Karpas-422 (cell line): ENCODE data around the gene XAB2. TPM values are rescaled to one million over a fixed set of nuclear protein-coding genes. Genes with fewer than 3 reads are reported as not detected.
A peak's percentile ranks its signal among the peaks of the same experiment; 100 is the strongest.

Experiments
- DNase-seq: peaks from one replicate; pipeline ENCODE4 v3.0.0-alpha.2; 2015
- H2AFZ ChIP-seq: fragments of 200-600 bp; sonication (generic); 2 replicates; pipeline ENCODE4 v1.6.1; 2014; ENCODE audit warnings: antibody characterized with exemption, low read length, mixed read lengths
- H3K27ac ChIP-seq: fragments of 200-600 bp; sonication (generic); 2 replicates; pipeline ENCODE4 v1.5.1; 2014; ENCODE audit warnings: mild to moderate bottlenecking, low read length, moderate library complexity
- H3K27me3 ChIP-seq: fragments of 200-600 bp; sonication (generic); 2 replicates; pipeline ENCODE4 v1.6.1; 2014; ENCODE audit warnings: low read length, mixed read lengths
- H3K36me3 ChIP-seq: fragments of 200-600 bp; sonication (generic); 2 replicates; pipeline ENCODE4 v1.6.1; 2014; ENCODE audit warnings: low read length, mixed read lengths; ENCODE audit not compliant: insufficient read depth
- H3K4me1 ChIP-seq: fragments of 200-600 bp; sonication (generic); 2 replicates; pipeline ENCODE4 v1.6.1; 2014; ENCODE audit warnings: mild to moderate bottlenecking, low read length, mixed read lengths
- H3K4me2 ChIP-seq: fragments of 200-600 bp; sonication (generic); 2 replicates; pipeline ENCODE4 v1.6.1; 2014; ENCODE audit warnings: low read length, low read depth, mild to moderate bottlenecking; ENCODE audit not compliant: poor library complexity, severe bottlenecking
- H3K4me3 ChIP-seq: fragments of 200-600 bp; sonication (generic); 2 replicates; pipeline ENCODE4 v1.5.1; 2014; ENCODE audit warnings: mild to moderate bottlenecking, antibody characterized with exemption, low read length, mixed read lengths
- H3K79me2 ChIP-seq: fragments of 200-600 bp; sonication (generic); 2 replicates; pipeline ENCODE4 v1.6.1; 2014; ENCODE audit warnings: mild to moderate bottlenecking, low read length, mixed read lengths
- H3K9ac ChIP-seq: fragments of 200-600 bp; sonication (generic); 2 replicates; pipeline ENCODE4 v1.6.0; 2014; ENCODE audit warnings: low read length
- H3K9me2 ChIP-seq: fragments of 200-600 bp; sonication (generic), shearing (Covaris generic); replicated peaks from 2 replicates; pipeline ENCODE4 v1.6.0; 2014; ENCODE audit warnings: mild to moderate bottlenecking, low read length, moderate library complexity; ENCODE audit not compliant: insufficient read depth
- H3K9me3 ChIP-seq: fragments of 300-700, 200-600 bp; sonication (generic); 2 replicates; pipeline ENCODE4 v1.6.1; 2014; ENCODE audit warnings: low read length, mixed read lengths
- H4K20me1 ChIP-seq: fragments of 200-600 bp; sonication (generic); 2 replicates; pipeline ENCODE4 v1.6.1; 2014; ENCODE audit warnings: mild to moderate bottlenecking, antibody characterized with exemption, low read length, low read depth; ENCODE audit not compliant: insufficient read depth
- total RNA-seq: library from RNA; depleted of rRNA; stranded (reverse); fragments of >200 nt; shearing (Covaris generic); gene quantifications from 2 replicates; pipeline ENCODE4 v1.2.3, GENCODE V29; 2014; ENCODE audit warnings: low replicate concordance

XAB2 gene
- total RNA-seq, 1 experiment from 2014 or later = 20.2 TPM

- H3K9me2 ChIP-seq = no peaks in the 10 kb centered on the region
- H4K20me1 ChIP-seq = no peaks in the 10 kb centered on the region
- no peaks in the 10 kb centered on the region for H3K79me2 ChIP-seq
- no peaks in the 10 kb centered on the region for H3K9me3 ChIP-seq
- H3K36me3 ChIP-seq = no peaks in the 10 kb centered on the region
- no peak for DNase-seq
- H3K27me3 ChIP-seq = no peaks in the 10 kb centered on the region
- H2AFZ ChIP-seq = no peak overlapping the region
- no peaks in the 10 kb centered on the region for H3K4me1 ChIP-seq
- no peak overlapping the region for H3K9ac ChIP-seq
- H3K27ac ChIP-seq = no peak overlapping the region
- H3K4me3 ChIP-seq = no peak overlapping the region
- H3K4me2 ChIP-seq = no peak overlapping the region
Measured at GRCh38 chr19:7606289-7606688, 23.1 kb downstream of the XAB2 start.

DNA sequence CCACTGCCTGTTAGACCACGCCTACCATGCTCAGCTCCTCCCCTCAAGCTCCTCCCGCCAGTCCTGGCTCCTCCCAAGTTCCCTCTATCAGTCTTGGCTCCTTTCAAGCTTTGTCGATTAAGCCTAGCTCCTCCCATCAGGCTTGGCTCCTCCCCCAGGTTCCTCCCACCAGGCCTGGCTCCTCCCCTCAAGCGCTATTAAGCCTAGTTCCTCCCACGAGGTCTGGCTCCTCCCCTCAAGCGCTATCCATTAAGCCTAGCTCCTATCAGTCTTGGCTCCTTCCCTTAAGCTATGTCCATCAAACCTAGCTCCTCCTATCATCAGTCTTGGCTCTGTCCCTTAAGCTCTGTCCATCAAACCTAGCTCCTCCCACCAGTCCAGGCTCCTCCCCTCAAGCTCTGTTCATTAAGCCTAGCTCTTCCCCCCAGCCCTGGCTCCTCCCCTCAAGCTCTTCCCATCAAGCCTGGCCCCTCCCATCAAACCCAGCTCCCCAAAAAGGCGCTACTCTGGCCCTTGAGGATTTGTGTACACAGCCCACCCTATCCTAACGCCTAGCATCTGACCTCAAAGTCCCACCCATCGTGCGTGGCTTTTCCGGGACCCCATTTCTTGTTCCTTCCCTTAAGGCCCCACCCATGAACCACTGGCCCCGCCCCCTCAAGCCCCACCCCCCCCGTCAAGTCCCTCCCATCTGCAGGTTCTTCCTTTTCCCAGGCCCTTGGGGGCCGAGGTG is 23.7 kb downstream of the XAB2 start:
- Histone ChIP-seq H3K9me3 (no peaks in the 10 kb centered on the region), H3K36me3 (no peaks in the 10 kb centered on the region), H3K27me3 (no peaks in the 10 kb centered on the region), H3K9me2 (no peaks in the 10 kb centered on the region), H3K79me2 (no peaks in the 10 kb centered on the region), H4K20me1 (no peaks in the 10 kb centered on the region), H3K4me2 (no peak overlapping the region), H3K9ac (no peak overlapping the region), H3K4me3 (no peak overlapping the region), H2AFZ (no peak overlapping the region), H3K27ac (no peak overlapping the region), H3K4me1 (no peaks in the 10 kb centered on the region)
- peak; percentile 97 for DNase-seq

- Histone ChIP-seq H3K4me2 (no peak overlapping the region), H3K4me3 (no peak overlapping the region), H3K9ac (no peak overlapping the region), H3K9me3 (no peaks in the 10 kb centered on the region), H3K36me3 (no peaks in the 10 kb centered on the region), H3K9me2 (no peaks in the 10 kb centered on the region), H4K20me1 (no peaks in the 10 kb centered on the region), H2AFZ (no peak overlapping the region), H3K4me1 (no peaks in the 10 kb centered on the region), H3K27ac (no peak overlapping the region), H3K27me3 (no peaks in the 10 kb centered on the region), H3K79me2 (no peaks in the 10 kb centered on the region)
- no peak for DNase-seq
Measured at GRCh38 chr19:7603919-7604318, 25.4 kb downstream of the XAB2 start.

DNA sequence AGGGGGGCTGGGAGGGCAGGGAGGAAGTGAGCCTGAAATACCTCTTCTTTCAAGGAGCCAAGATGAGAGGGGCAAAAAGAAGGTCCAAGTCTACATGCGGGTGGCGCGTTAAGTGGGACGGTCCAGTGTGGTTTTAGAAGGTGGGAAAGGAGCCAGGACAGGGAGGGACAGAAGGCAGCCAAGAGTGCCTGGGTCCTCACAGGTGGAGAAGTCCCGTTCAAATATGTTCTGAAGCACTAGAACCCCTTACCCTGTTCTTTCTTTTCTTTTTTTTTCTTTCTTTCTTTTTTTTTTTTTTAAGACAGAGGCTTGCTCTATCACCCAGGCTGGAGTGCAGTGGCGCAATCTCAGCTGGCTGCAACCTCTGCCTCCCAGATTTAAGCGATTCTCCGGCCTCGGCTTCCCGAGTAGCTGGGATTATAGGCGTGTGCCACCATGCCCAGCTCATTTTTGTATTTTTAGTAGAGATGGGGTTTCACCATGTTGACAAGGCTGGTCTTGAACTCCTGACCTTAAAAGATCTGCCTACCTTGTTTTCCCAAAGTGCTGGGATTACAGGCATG is 26.3 kb downstream of the XAB2 start:
- H3K4me3 ChIP-seq = no peak overlapping the region
- H3K79me2 ChIP-seq = no peaks in the 10 kb centered on the region
- no peaks in the 10 kb centered on the region for H3K9me3 ChIP-seq
- H2AFZ ChIP-seq = no peak overlapping the region
- H3K27me3 ChIP-seq = no peaks in the 10 kb centered on the region
- H3K36me3 ChIP-seq = no peaks in the 10 kb centered on the region
- no peak overlapping the region for H3K4me2 ChIP-seq
- H3K4me1 ChIP-seq = no peaks in the 10 kb centered on the region
- no peak overlapping the region for H3K27ac ChIP-seq
- DNase-seq = no peak
- no peaks in the 10 kb centered on the region for H3K9me2 ChIP-seq
- H4K20me1 ChIP-seq = no peaks in the 10 kb centered on the region
- no peak overlapping the region for H3K9ac ChIP-seq

GRCh38 chr19:7602240-7602934 is 27.0 kb downstream of the XAB2 start:
- H4K20me1 ChIP-seq = no peaks in the 10 kb centered on the region
- no peak overlapping the region for H3K4me2 ChIP-seq
- no peak overlapping the region for H3K9ac ChIP-seq

DNA sequence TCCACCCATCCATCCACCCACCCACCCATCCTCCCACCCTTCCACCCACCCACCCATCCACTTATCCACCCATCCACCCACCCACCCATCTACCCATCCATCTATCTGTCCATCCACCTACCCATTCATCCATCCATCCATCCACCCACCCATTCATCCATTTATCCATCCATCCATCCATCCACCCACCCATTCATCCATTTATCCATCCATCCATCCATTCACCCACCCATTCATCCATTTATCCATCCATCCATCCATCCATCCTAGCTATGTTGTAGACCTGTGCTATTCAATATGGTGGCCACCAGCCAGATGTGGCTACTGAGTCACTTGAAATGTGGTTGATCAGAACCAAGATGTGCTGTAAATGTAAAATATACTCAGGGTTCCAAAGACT is 28.6 kb downstream of the XAB2 start:
- no peaks in the 10 kb centered on the region for H3K9me2 ChIP-seq
- H3K27me3 ChIP-seq = no peaks in the 10 kb centered on the region
- no peak overlapping the region for H3K4me3 ChIP-seq
- no peak overlapping the region for H2AFZ ChIP-seq
- H3K4me1 ChIP-seq = no peaks in the 10 kb centered on the region
- DNase-seq = no peak
- no peak overlapping the region for H3K4me2 ChIP-seq
- no peaks in the 10 kb centered on the region for H4K20me1 ChIP-seq
- H3K9me3 ChIP-seq = no peaks in the 10 kb centered on the region
- no peak overlapping the region for H3K9ac ChIP-seq
- H3K27ac ChIP-seq = no peak overlapping the region
- no peaks in the 10 kb centered on the region for H3K36me3 ChIP-seq
- no peaks in the 10 kb centered on the region for H3K79me2 ChIP-seq

More at GRCh38 chr19:7602240-7602934, 27.0 kb downstream of the XAB2 start:
- H3K27ac ChIP-seq = no peak overlapping the region
- no peaks in the 10 kb centered on the region for H3K36me3 ChIP-seq
- H3K4me1 ChIP-seq = no peaks in the 10 kb centered on the region
- DNase-seq = no peak
- H3K27me3 ChIP-seq = no peaks in the 10 kb centered on the region
- H3K4me3 ChIP-seq = no peak overlapping the region
- H2AFZ ChIP-seq = no peak overlapping the region
- no peaks in the 10 kb centered on the region for H3K79me2 ChIP-seq
- H3K9me3 ChIP-seq = no peaks in the 10 kb centered on the region
- no peaks in the 10 kb centered on the region for H3K9me2 ChIP-seq

DNA sequence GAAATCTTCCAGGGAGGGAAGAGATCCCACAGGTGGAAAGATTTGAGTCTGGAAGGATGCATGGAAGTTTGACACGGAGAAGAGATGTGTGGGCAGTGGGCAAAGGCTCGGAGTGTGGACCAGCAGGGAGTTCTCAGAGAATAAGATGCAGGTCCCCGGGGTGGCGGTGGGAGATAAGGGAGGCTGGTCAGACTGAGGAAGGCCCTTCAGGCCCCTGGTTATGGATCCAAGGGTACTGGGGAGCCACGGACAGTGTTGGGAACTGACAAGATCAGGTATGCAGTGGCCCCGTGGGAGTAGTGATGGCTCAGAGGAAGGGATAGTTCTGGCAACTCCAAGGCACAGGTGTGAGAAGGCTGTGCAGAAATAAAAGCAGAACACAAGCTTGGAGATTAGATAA is 31.2 kb downstream of the XAB2 start:
- Histone ChIP-seq H3K9me2 (no peaks in the 10 kb centered on the region), H3K79me2 (no peaks in the 10 kb centered on the region)

DNA sequence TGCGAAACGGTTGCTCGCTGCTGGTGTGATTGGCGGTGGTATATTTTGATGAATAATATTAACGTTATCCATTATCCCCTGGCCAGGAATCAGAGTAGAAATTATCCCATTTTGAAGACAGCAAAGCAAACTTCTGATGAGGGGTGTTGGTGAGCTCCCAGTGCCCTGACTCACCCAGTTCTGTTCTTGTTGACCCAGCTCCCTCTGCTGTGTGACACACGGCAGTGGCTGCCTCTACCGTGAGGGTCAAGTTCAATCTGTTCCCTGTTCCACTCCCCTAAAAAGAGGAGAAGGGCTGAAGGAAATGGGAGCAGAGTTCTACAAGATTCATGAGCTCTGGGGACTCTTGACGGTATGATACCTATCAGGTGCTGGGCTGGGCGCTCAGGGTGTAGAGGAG is 31.7 kb downstream of the XAB2 start:
- H3K36me3 ChIP-seq = no peaks in the 10 kb centered on the region
- H3K9me3 ChIP-seq = no peaks in the 10 kb centered on the region
- no peaks in the 10 kb centered on the region for H4K20me1 ChIP-seq
- no peaks in the 10 kb centered on the region for H3K4me1 ChIP-seq
- H2AFZ ChIP-seq = no peak overlapping the region
- H3K79me2 ChIP-seq = no peaks in the 10 kb centered on the region
- H3K27me3 ChIP-seq = no peaks in the 10 kb centered on the region
- H3K9ac ChIP-seq = no peak overlapping the region
- no peak overlapping the region for H3K4me2 ChIP-seq
- no peaks in the 10 kb centered on the region for H3K9me2 ChIP-seq
- no peak overlapping the region for H3K27ac ChIP-seq
- no peak for DNase-seq
- H3K4me3 ChIP-seq = no peak overlapping the region

More for the DNA sequence above, 31.2 kb downstream of the XAB2 start:
- H4K20me1 ChIP-seq = no peaks in the 10 kb centered on the region
- peak; percentile 32 for DNase-seq
- H3K4me3 ChIP-seq = no peak overlapping the region
- no peak overlapping the region for H3K4me2 ChIP-seq
- no peak overlapping the region for H3K27ac ChIP-seq
- no peaks in the 10 kb centered on the region for H3K36me3 ChIP-seq
- H3K9me3 ChIP-seq = no peaks in the 10 kb centered on the region
- no peaks in the 10 kb centered on the region for H3K4me1 ChIP-seq
- no peak overlapping the region for H3K9ac ChIP-seq
- no peak overlapping the region for H2AFZ ChIP-seq
- no peaks in the 10 kb centered on the region for H3K27me3 ChIP-seq
